HEK293 (cell line): Measurements from ENCODE around the gene CFAP221.

ENCODE experiments used
- CTCF ChIA-PET: fragments of 350-600 bp; formaldehyde crosslinking; extraction: SDS; loops from one replicate; lab custom pipeline; 2021; ENCODE audit warnings: antibody characterized with exemption; lab: Yijun Ruan, JAX
- POLR2A ChIA-PET: fragments of 300-600 bp; formaldehyde crosslinking; extraction: SDS; loops from one replicate; lab custom pipeline; 2020; ENCODE audit warnings: antibody characterized with exemption, inconsistent platforms; lab: Yijun Ruan, JAX
- H3K27ac ChIP-seq: fragments of 200-500 bp; sonication (Bioruptor generic); 2 replicates; pipeline ENCODE4 v1.5.1; 2014; ENCODE audit warnings: low read depth, low read length, control low read depth, inconsistent platforms; ENCODE audit errors: extremely low read depth
- H3K36me3 ChIP-seq, 2 experiments: fragments of 200-500 bp in 1 of 2; sonication (Bioruptor generic) in 1 of 2; 1 replicate in 1 of 2; 2 replicates in 1 of 2; pipeline ENCODE4 v1.5.1; 2014 to 2017; ENCODE audit warnings: inconsistent platforms in 2 of 2, low read length in 2 of 2; ENCODE audit not compliant: control insufficient read depth in 2 of 2, insufficient read depth in 1 of 2
- H3K4me1 ChIP-seq: fragments of 200-500 bp; sonication (Bioruptor generic); 2 replicates; pipeline ENCODE4 v1.5.1; 2014; ENCODE audit warnings: mild to moderate bottlenecking, low read length, inconsistent platforms; ENCODE audit not compliant: control insufficient read depth, insufficient read depth
- H3K4me3 ChIP-seq: 2 replicates; pipeline ENCODE4 v1.5.1; 2011; ENCODE audit warnings: low read depth, mild to moderate bottlenecking, control low read depth, low read length, moderate library complexity
- H3K9me3 ChIP-seq: fragments of 200-500 bp; sonication (Bioruptor generic); 2 replicates; pipeline ENCODE4 v1.5.1; 2014; ENCODE audit warnings: low read depth, low read length, inconsistent platforms; ENCODE audit not compliant: control insufficient read depth, insufficient read depth
- GFI1B ChIP-seq: fragments of 450-650 bp; formaldehyde crosslinking; IDR thresholded peaks from 2 replicates; pipeline ENCODE4 v1.5.1; 2016; ENCODE audit warnings: missing biosample characterization, missing genetic modification characterization
- GLIS1 ChIP-seq: fragments of 450-650 bp; formaldehyde crosslinking; IDR thresholded peaks from 2 replicates; pipeline ENCODE4 v1.5.1; 2016; ENCODE audit warnings: missing biosample characterization, missing genetic modification characterization
- IKZF3 ChIP-seq: fragments of 450-650 bp; IDR thresholded peaks from 2 replicates; pipeline ENCODE4 v1.5.0; 2018; ENCODE audit warnings: missing biosample characterization, mild to moderate bottlenecking, missing genetic modification characterization, moderate library complexity
- KLF16 ChIP-seq: fragments of 450-650 bp; formaldehyde crosslinking; IDR thresholded peaks from 2 replicates; pipeline ENCODE4 v1.5.1; 2017; ENCODE audit warnings: missing biosample characterization, missing genetic modification characterization
- PATZ1 ChIP-seq: fragments of 450-650 bp; formaldehyde crosslinking; IDR thresholded peaks from 2 replicates; pipeline ENCODE4 v1.5.1; 2016; ENCODE audit warnings: missing biosample characterization, missing genetic modification characterization
- TRIM28 ChIP-seq: IDR thresholded peaks from 2 replicates; pipeline ENCODE4 v1.6.1; 2011; ENCODE audit warnings: low read length, control low read depth, borderline replicate concordance
- ZBTB17 ChIP-seq: fragments of 450-650 bp; formaldehyde crosslinking; IDR thresholded peaks from 2 replicates; pipeline ENCODE4 v1.5.1; 2016; ENCODE audit warnings: missing biosample characterization, missing genetic modification characterization
- ZBTB7A ChIP-seq: fragments of 450-650 bp; formaldehyde crosslinking; IDR thresholded peaks from 2 replicates; pipeline ENCODE4 v1.5.1; 2016; ENCODE audit warnings: low read depth, missing biosample characterization, missing genetic modification characterization
- ZFHX2 ChIP-seq: fragments of 450-650 bp; formaldehyde crosslinking; conservative IDR thresholded peaks from 2 replicates; pipeline ENCODE4 v1.5.1; 2016; ENCODE audit warnings: missing biosample characterization, missing genetic modification characterization
- ZNF112 ChIP-seq: fragments of 450-650 bp; formaldehyde crosslinking; IDR thresholded peaks from 2 replicates; pipeline ENCODE4 v1.5.0; 2017; ENCODE audit warnings: missing biosample characterization, missing genetic modification characterization
- ZNF138 ChIP-seq: fragments of 450-650 bp; formaldehyde crosslinking; IDR thresholded peaks from 2 replicates; pipeline ENCODE4 v1.5.1; 2016; ENCODE audit warnings: missing biosample characterization, missing genetic modification characterization, borderline replicate concordance
- ZNF335 ChIP-seq: fragments of 450-650 bp; formaldehyde crosslinking; conservative IDR thresholded peaks from 2 replicates; pipeline ENCODE4 v1.5.1; 2016; ENCODE audit warnings: missing biosample characterization, missing genetic modification characterization
- ZNF341 ChIP-seq: fragments of 450-650 bp; formaldehyde crosslinking; IDR thresholded peaks from 2 replicates; pipeline ENCODE4; 2016; ENCODE audit warnings: low read depth, missing biosample characterization, missing genetic modification characterization
- ZNF37A ChIP-seq: fragments of 450-650 bp; IDR thresholded peaks from 2 replicates; pipeline ENCODE4 v1.5.1; 2018; ENCODE audit warnings: missing biosample characterization, missing genetic modification characterization
- ZNF416 ChIP-seq: fragments of 450-650 bp; formaldehyde crosslinking; IDR thresholded peaks from 2 replicates; pipeline ENCODE4 v1.5.1; 2016; ENCODE audit warnings: missing biosample characterization, missing genetic modification characterization
- ZNF423 ChIP-seq: fragments of 450-650 bp; formaldehyde crosslinking; IDR thresholded peaks from 2 replicates; pipeline ENCODE4 v1.5.1; 2016; ENCODE audit warnings: missing biosample characterization, missing genetic modification characterization
- ZNF560 ChIP-seq: fragments of 450-650 bp; formaldehyde crosslinking; IDR thresholded peaks from 2 replicates; pipeline ENCODE4 v1.5.1; 2017; ENCODE audit warnings: missing biosample characterization, missing genetic modification characterization, borderline replicate concordance
- ZNF76 ChIP-seq: fragments of 450-650 bp; formaldehyde crosslinking; IDR thresholded peaks from 2 replicates; pipeline ENCODE4; 2016; ENCODE audit warnings: low read depth, missing biosample characterization, missing genetic modification characterization, borderline replicate concordance
- TF ChIP-seq, protein P1 (sequence below): fragments of 450-650 bp; formaldehyde crosslinking; IDR thresholded peaks from 2 replicates; pipeline ENCODE4 v1.5.1; 2017; ENCODE audit warnings: missing biosample characterization, missing genetic modification characterization
- TF ChIP-seq, protein P2 (sequence below): fragments of 450-650 bp; IDR thresholded peaks from 2 replicates; pipeline ENCODE4 v1.5.1; 2018; ENCODE audit warnings: missing biosample characterization, mild to moderate bottlenecking, missing genetic modification characterization
- TF ChIP-seq, protein P3 (sequence below): fragments of 450-650 bp; formaldehyde crosslinking; conservative IDR thresholded peaks from 2 replicates; pipeline ENCODE4 v1.5.1; 2016; ENCODE audit warnings: low read depth, missing biosample characterization, missing genetic modification characterization
- TF ChIP-seq, protein P4 (sequence below): fragments of 450-650 bp; formaldehyde crosslinking; IDR thresholded peaks from 2 replicates; pipeline ENCODE4 v1.5.1; 2016; ENCODE audit warnings: missing biosample characterization, missing genetic modification characterization

CFAP221 gene

GRCh38 chr2:119544075-119544938 lies at the start of gene CFAP221:
Gene CFAP221, plus strand, starts transcription at chr2:119544449. Its CDS starts 1,683 bp downstream, at chr2:119546132.
- Histone ChIP-seq H3K4me1 (0 out of 2 replicates have a peak, but pooled peaks cover 5% of the 10 kb centered on the region), H3K27ac (peak within 1 kb of the TSS; percentile 66), H3K36me3 (peaks cover 0 to 3% of the 10 kb centered on the region in 2 experiments; a peak in 1 of 3 replicates), H3K9me3 (no peaks in the 10 kb centered on the region), H3K4me3 (peak within 1 kb of the TSS; percentile 72)
- ChIA-PET POLR2A (no interaction called here), CTCF (no interaction called here)
- TF ChIP-seq, protein P1, sequence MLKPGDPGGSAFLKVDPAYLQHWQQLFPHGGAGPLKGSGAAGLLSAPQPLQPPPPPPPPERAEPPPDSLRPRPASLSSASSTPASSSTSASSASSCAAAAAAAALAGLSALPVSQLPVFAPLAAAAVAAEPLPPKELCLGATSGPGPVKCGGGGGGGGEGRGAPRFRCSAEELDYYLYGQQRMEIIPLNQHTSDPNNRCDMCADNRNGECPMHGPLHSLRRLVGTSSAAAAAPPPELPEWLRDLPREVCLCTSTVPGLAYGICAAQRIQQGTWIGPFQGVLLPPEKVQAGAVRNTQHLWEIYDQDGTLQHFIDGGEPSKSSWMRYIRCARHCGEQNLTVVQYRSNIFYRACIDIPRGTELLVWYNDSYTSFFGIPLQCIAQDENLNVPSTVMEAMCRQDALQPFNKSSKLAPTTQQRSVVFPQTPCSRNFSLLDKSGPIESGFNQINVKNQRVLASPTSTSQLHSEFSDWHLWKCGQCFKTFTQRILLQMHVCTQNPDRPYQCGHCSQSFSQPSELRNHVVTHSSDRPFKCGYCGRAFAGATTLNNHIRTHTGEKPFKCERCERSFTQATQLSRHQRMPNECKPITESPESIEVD: no peak
- TF ChIP-seq PATZ1 (0 out of 2 replicates have a peak, but pooled peaks have one; percentile 21), ZBTB7A (tag by site-specific recombination) (no peak), KLF16 (tag by site-specific recombination) (peak; percentile 47), GFI1B (tag by site-specific recombination) (no peak), ZNF112 (no peak), ZNF335 (tag by site-specific recombination) (peak; percentile 92), ZNF416 (no peak), GLIS1 (tag by site-specific recombination) (no peak; the same call in 1 of the 2 replicates), ZNF341 (tag by site-specific recombination) (no peak), ZNF138 (tag by site-specific recombination) (no peak), ZNF560 (no peak), ZFHX2 (tag by site-specific recombination) (peak; percentile 85), ZNF76 (tag by site-specific recombination) (0 out of 2 replicates have a peak, but pooled peaks have one; percentile 34), ZNF423 (no peak), ZNF37A (tag by site-specific recombination) (no peak), IKZF3 (tag by site-specific recombination) (0 out of 2 replicates have a peak, but pooled peaks have one; percentile 27), TRIM28 (no peak), ZBTB17 (tag by site-specific recombination) (peak; percentile 32; the same call in 1 of the 2 replicates)
- TF ChIP-seq, protein P2, sequence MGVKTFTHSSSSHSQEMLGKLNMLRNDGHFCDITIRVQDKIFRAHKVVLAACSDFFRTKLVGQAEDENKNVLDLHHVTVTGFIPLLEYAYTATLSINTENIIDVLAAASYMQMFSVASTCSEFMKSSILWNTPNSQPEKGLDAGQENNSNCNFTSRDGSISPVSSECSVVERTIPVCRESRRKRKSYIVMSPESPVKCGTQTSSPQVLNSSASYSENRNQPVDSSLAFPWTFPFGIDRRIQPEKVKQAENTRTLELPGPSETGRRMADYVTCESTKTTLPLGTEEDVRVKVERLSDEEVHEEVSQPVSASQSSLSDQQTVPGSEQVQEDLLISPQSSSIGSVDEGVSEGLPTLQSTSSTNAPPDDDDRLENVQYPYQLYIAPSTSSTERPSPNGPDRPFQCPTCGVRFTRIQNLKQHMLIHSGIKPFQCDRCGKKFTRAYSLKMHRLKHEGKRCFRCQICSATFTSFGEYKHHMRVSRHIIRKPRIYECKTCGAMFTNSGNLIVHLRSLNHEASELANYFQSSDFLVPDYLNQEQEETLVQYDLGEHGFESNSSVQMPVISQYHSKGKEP: no peak
- TF ChIP-seq, protein P3, sequence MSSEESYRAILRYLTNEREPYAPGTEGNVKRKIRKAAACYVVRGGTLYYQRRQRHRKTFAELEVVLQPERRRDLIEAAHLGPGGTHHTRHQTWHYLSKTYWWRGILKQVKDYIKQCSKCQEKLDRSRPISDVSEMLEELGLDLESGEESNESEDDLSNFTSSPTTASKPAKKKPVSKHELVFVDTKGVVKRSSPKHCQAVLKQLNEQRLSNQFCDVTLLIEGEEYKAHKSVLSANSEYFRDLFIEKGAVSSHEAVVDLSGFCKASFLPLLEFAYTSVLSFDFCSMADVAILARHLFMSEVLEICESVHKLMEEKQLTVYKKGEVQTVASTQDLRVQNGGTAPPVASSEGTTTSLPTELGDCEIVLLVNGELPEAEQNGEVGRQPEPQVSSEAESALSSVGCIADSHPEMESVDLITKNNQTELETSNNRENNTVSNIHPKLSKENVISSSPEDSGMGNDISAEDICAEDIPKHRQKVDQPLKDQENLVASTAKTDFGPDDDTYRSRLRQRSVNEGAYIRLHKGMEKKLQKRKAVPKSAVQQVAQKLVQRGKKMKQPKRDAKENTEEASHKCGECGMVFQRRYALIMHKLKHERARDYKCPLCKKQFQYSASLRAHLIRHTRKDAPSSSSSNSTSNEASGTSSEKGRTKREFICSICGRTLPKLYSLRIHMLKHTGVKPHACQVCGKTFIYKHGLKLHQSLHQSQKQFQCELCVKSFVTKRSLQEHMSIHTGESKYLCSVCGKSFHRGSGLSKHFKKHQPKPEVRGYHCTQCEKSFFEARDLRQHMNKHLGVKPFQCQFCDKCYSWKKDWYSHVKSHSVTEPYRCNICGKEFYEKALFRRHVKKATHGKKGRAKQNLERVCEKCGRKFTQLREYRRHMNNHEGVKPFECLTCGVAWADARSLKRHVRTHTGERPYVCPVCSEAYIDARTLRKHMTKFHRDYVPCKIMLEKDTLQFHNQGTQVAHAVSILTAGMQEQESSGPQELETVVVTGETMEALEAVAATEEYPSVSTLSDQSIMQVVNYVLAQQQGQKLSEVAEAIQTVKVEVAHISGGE: no peak
- TF ChIP-seq, protein P4, sequence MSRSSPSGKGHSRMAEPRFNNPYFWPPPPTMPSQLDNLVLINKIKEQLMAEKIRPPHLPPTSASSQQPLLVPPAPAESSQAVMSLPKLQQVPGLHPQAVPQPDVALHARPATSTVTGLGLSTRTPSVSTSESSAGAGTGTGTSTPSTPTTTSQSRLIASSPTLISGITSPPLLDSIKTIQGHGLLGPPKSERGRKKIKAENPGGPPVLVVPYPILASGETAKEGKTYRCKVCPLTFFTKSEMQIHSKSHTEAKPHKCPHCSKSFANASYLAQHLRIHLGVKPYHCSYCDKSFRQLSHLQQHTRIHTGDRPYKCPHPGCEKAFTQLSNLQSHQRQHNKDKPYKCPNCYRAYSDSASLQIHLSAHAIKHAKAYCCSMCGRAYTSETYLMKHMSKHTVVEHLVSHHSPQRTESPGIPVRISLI (tag by site-specific recombination): no peak
